HepG2 (cell line): ENCODE data around the gene SLC5A10. TPM values are rescaled to one million over a fixed set of nuclear protein-coding genes. Genes with fewer than 3 reads are reported as not detected.
A peak's percentile ranks its signal among the peaks of the same experiment; 100 is the strongest.

ENCODE experiments used
- ETV5 ChIP-seq: IDR thresholded peaks from 2 replicates; pipeline ENCODE4 v1.6.1; 2018; ENCODE audit warnings: missing biosample characterization, missing genetic modification reagents, inconsistent platforms, borderline replicate concordance
- FOXJ3 ChIP-seq: sonication (generic); formaldehyde crosslinking; IDR thresholded peaks from 2 replicates; pipeline ENCODE4 v1.4.0; 2020; ENCODE audit warnings: missing genetic modification reagents, mild to moderate bottlenecking, borderline replicate concordance
- KDM5A ChIP-seq: fragments of 200-600 bp; sonication (generic); IDR thresholded peaks from 2 replicates; pipeline ENCODE4 v1.7.0; 2018; ENCODE audit warnings: antibody characterized with exemption, mild to moderate bottlenecking, low read length, borderline replicate concordance
- KLF9 ChIP-seq: IDR thresholded peaks from 2 replicates; pipeline ENCODE4 v1.6.1; 2016; ENCODE audit warnings: low read depth
- MED1 ChIP-seq: sonication (generic); formaldehyde crosslinking; IDR thresholded peaks from 2 replicates; pipeline ENCODE4 v1.4.0; 2020; ENCODE audit warnings: missing genetic modification reagents
- NFYC ChIP-seq: IDR thresholded peaks from 2 replicates; pipeline ENCODE4 v1.6.1; 2016; ENCODE audit warnings: missing genetic modification reagents, missing compliant biosample characterization
- SMYD3 ChIP-seq: sonication (generic); formaldehyde crosslinking; IDR thresholded peaks from 2 replicates; pipeline ENCODE4 v1.8.1; 2023; ENCODE audit warnings: mild to moderate bottlenecking, missing genetic modification reagents
- ZKSCAN8 ChIP-seq: IDR thresholded peaks from 2 replicates; pipeline ENCODE4 v1.6.1; 2016; ENCODE audit warnings: borderline replicate concordance, missing genetic modification reagents, missing compliant biosample characterization
- ZNF337 ChIP-seq: sonication (generic); formaldehyde crosslinking; IDR thresholded peaks from 2 replicates; pipeline ENCODE4 v1.5.1; 2020; ENCODE audit warnings: missing genetic modification reagents, low read depth, mild to moderate bottlenecking, borderline replicate concordance
- ZNF367 ChIP-seq: sonication (generic); formaldehyde crosslinking; IDR thresholded peaks from 2 replicates; pipeline ENCODE4 v1.4.0; 2020; ENCODE audit warnings: missing genetic modification reagents, borderline replicate concordance
- ZNF605 ChIP-seq: sonication (generic); formaldehyde crosslinking; IDR thresholded peaks from 2 replicates; pipeline ENCODE4 v1.8.0; 2022; ENCODE audit warnings: mild to moderate bottlenecking, missing genetic modification reagents
- ZNF687 ChIP-seq: sonication (generic); formaldehyde crosslinking; IDR thresholded peaks from 2 replicates; pipeline ENCODE4 v1.5.1; 2020; ENCODE audit warnings: mild to moderate bottlenecking, missing genetic modification reagents, moderate library complexity
- ZSCAN20 ChIP-seq: sonication (generic); formaldehyde crosslinking; IDR thresholded peaks from 2 replicates; pipeline ENCODE4 v1.4.0; 2020; ENCODE audit warnings: missing genetic modification reagents, mild to moderate bottlenecking, borderline replicate concordance
- polyA plus RNA-seq, 8 experiments: library from polyadenylated mRNA; depleted of rRNA in 3 of 8; stranded (reverse) in 7 of 8; unstranded in 1 of 8; fragments of >200 nt; fragmentation: Illumina TruSeq in 4 of 8; extraction: Trizol in 4 of 8; gene quantifications; 2 replicates each; pipeline versions ENCODE4 v1.2.1 to v1.2.3, GENCODE V29; 2011 to 2016; ENCODE audit warnings: low read depth in 4 of 8, missing spikeins in 1 of 8, mixed read lengths in 1 of 8; ENCODE audit not compliant: insufficient read depth in 1 of 8
- total RNA-seq, 5 experiments: library from RNA; depleted of rRNA; stranded (reverse); fragments of >200 nt; fragmentation: Illumina TruSeq; extraction: Trizol; gene quantifications; 2 replicates each; pipeline ENCODE4 v1.2.3, GENCODE V29; 2016; ENCODE audit warnings: low read depth in 1 of 5
- TF ChIP-seq, protein P1 (sequence below): sonication (generic); formaldehyde crosslinking; IDR thresholded peaks from 2 replicates; pipeline ENCODE4 v1.9.0; 2021; ENCODE audit warnings: missing genetic modification reagents, borderline replicate concordance
- TF ChIP-seq, protein P2 (sequence below): sonication (generic); formaldehyde crosslinking; IDR thresholded peaks from 2 replicates; pipeline ENCODE4 v1.5.1; 2020; ENCODE audit warnings: mild to moderate bottlenecking, missing genetic modification reagents, borderline replicate concordance
- TF ChIP-seq, protein P3 (sequence below): sonication (generic); formaldehyde crosslinking; IDR thresholded peaks from 2 replicates; pipeline ENCODE4 v1.8.1; 2023; ENCODE audit warnings: missing genetic modification reagents, mild to moderate bottlenecking, borderline replicate concordance

The SLC5A10 gene
- total and polyA plus RNA-seq, 2 of the 13 experiments (the other 11 are each of a cell fraction or from before 2014, with no cell fraction given) = 0.05 TPM; not detected in 1

DNA sequence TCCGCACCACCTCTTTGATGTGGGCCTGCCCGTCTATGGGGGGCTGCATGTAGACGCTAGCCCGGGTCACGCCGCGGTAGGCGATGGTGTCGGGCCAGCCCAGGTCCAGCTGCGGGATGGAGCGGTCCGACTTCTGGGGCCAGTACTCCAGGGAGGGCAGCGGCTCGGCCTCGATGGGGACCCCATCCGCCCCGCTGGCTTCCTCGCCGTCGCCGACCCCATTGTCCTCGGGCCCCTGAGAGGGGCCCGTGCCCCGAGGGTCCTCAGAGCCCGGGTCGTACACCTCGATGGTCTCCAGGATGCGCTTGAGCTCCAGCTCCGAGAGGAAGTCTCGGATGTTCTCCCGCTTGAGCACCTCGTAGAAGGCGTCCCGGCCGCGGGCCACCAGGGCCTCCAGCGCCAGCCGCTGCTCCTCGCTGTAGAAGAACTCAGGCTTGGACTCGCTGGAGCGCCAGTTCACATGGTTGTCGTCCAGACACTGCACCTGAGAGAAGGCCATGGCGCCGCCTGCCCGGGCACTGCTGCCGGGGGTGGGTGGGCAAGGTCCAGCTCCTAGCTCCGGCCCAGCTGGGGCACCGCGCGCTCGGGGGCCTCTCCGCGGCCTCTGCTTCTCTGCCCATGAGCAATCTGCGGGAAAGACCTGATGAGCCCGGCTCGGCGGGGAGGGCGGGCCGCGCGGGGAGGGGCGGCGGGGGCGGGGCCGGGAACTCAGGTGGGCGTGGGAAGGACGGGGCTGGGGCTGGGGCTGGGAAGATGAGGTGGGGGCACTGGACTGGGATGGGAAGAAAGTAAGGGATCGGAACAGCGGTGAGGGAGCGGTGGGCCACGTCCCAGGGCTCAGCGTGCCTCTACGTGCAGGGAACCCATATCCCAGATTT lies 51.8 kb downstream of the SLC5A10 start (continued):
- TF ChIP-seq, protein P1, sequence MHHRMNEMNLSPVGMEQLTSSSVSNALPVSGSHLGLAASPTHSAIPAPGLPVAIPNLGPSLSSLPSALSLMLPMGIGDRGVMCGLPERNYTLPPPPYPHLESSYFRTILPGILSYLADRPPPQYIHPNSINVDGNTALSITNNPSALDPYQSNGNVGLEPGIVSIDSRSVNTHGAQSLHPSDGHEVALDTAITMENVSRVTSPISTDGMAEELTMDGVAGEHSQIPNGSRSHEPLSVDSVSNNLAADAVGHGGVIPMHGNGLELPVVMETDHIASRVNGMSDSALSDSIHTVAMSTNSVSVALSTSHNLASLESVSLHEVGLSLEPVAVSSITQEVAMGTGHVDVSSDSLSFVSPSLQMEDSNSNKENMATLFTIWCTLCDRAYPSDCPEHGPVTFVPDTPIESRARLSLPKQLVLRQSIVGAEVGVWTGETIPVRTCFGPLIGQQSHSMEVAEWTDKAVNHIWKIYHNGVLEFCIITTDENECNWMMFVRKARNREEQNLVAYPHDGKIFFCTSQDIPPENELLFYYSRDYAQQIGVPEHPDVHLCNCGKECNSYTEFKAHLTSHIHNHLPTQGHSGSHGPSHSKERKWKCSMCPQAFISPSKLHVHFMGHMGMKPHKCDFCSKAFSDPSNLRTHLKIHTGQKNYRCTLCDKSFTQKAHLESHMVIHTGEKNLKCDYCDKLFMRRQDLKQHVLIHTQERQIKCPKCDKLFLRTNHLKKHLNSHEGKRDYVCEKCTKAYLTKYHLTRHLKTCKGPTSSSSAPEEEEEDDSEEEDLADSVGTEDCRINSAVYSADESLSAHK (CRISPR knock-in tag) = no peak
- TF ChIP-seq ZNF337 (no peak), SMYD3 (CRISPR knock-in tag) (no peak), ZNF605 (CRISPR knock-in tag) (no peak), ZNF367 (CRISPR knock-in tag) (no peak), ETV5 (CRISPR knock-in tag) (peak; percentile 15; the same call in 1 of the 2 replicates), ZNF687 (CRISPR knock-in tag) (peak; percentile 86), FOXJ3 (no peak), KLF9 (no peak), ZKSCAN8 (CRISPR knock-in tag) (0 out of 2 replicates have a peak, but pooled peaks have one; percentile 34), MED1 (CRISPR knock-in tag) (peak; percentile 52; the same call in 1 of the 2 replicates), KDM5A (no peak), NFYC (CRISPR knock-in tag) (no peak), ZSCAN20 (CRISPR knock-in tag) (no peak)
- TF ChIP-seq, protein P2, sequence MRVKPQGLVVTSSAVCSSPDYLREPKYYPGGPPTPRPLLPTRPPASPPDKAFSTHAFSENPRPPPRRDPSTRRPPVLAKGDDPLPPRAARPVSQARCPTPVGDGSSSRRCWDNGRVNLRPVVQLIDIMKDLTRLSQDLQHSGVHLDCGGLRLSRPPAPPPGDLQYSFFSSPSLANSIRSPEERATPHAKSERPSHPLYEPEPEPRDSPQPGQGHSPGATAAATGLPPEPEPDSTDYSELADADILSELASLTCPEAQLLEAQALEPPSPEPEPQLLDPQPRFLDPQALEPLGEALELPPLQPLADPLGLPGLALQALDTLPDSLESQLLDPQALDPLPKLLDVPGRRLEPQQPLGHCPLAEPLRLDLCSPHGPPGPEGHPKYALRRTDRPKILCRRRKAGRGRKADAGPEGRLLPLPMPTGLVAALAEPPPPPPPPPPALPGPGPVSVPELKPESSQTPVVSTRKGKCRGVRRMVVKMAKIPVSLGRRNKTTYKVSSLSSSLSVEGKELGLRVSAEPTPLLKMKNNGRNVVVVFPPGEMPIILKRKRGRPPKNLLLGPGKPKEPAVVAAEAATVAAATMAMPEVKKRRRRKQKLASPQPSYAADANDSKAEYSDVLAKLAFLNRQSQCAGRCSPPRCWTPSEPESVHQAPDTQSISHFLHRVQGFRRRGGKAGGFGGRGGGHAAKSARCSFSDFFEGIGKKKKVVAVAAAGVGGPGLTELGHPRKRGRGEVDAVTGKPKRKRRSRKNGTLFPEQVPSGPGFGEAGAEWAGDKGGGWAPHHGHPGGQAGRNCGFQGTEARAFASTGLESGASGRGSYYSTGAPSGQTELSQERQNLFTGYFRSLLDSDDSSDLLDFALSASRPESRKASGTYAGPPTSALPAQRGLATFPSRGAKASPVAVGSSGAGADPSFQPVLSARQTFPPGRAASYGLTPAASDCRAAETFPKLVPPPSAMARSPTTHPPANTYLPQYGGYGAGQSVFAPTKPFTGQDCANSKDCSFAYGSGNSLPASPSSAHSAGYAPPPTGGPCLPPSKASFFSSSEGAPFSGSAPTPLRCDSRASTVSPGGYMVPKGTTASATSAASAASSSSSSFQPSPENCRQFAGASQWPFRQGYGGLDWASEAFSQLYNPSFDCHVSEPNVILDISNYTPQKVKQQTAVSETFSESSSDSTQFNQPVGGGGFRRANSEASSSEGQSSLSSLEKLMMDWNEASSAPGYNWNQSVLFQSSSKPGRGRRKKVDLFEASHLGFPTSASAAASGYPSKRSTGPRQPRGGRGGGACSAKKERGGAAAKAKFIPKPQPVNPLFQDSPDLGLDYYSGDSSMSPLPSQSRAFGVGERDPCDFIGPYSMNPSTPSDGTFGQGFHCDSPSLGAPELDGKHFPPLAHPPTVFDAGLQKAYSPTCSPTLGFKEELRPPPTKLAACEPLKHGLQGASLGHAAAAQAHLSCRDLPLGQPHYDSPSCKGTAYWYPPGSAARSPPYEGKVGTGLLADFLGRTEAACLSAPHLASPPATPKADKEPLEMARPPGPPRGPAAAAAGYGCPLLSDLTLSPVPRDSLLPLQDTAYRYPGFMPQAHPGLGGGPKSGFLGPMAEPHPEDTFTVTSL (CRISPR knock-in tag) = no peak
- TF ChIP-seq, protein P3, sequence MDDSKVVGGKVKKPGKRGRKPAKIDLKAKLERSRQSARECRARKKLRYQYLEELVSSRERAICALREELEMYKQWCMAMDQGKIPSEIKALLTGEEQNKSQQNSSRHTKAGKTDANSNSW = no peak
